Stimulated activated CD4-positive, alpha-beta T cell treated with anti-CD3 and anti-CD28 coated beads, Interleukin-2, amount 100 ng/mL, for 24 hours (primary cell): ENCODE results near the gene CSN3.
"Not testable (repeated sequence)": the region's sequence is repeated elsewhere in the genome, so short reads cannot be mapped to it uniquely, and the experiment has no call there.

Source experiments
- DNase-seq, 2 donors: peaks; one replicate each; pipeline ENCODE4 v3.0.0-alpha.2; 2020

CSN3 gene

GRCh38 chr4:70242297-70242696, at the start of gene CSN3:
Gene CSN3 (plus strand): TSS chr4:70242597. CDS start chr4:70244820, 2,223 bp downstream.
- DNase-seq: not testable (repeated sequence)

- DNase-seq: no peak
These were observed 49.5 kb upstream of the CSN3 start for GRCh38 chr4:70192895-70193294.

- no peak for DNase-seq
These were observed 47.0 kb upstream of the CSN3 start, which contains the start of gene ODAM for GRCh38 chr4:70195425-70195824. Gene ODAM (plus strand): TSS chr4:70195725. CDS start chr4:70196544, 819 bp downstream.

GRCh38 chr4:70196857-70197256, 45.5 kb upstream of the CSN3 start:
- DNase-seq: no peak

- no peak for DNase-seq
These were observed 44.6 kb upstream of the CSN3 start for GRCh38 chr4:70197842-70198241.

GRCh38 chr4:70203601-70204000, 38.8 kb upstream of the CSN3 start:
- DNase-seq: no peak

GRCh38 chr4:70212752-70213151, 29.6 kb upstream of the CSN3 start:
- not testable (repeated sequence) for DNase-seq

GRCh38 chr4:70216109-70216508, 26.3 kb upstream of the CSN3 start:
- not testable (repeated sequence) for DNase-seq

GRCh38 chr4:70216550-70216949, 25.8 kb upstream of the CSN3 start:
- not testable (repeated sequence) for DNase-seq

- not testable (repeated sequence) for DNase-seq
These were observed 21.0 kb upstream of the CSN3 start for GRCh38 chr4:70221389-70221788.

- not testable (repeated sequence) for DNase-seq
These were observed 20.6 kb upstream of the CSN3 start for GRCh38 chr4:70221818-70222217.

GRCh38 chr4:70225824-70226223, 16.6 kb upstream of the CSN3 start, which contains the start of gene FDCSP:
Gene FDCSP (plus strand): TSS chr4:70226124. CDS start chr4:70231195, 5,071 bp downstream.
- DNase-seq: no peak

GRCh38 chr4:70236125-70236524, 6.3 kb upstream of the CSN3 start:
- no peak for DNase-seq

GRCh38 chr4:70239131-70239883, 3.1 kb upstream of the CSN3 start:
- no peak for DNase-seq

- DNase-seq: no peak
These were observed 2.4 kb upstream of the CSN3 start for GRCh38 chr4:70239884-70240591.

- no peak for DNase-seq
These were observed 694 bp downstream of the CSN3 start for GRCh38 chr4:70243091-70243490.

GRCh38 chr4:70251250-70251944, 9.0 kb downstream of the CSN3 start:
- no peak for DNase-seq

GRCh38 chr4:70251945-70252277, 9.5 kb downstream of the CSN3 start:
- DNase-seq: no peak

- DNase-seq: no peak
These were observed 27.3 kb downstream of the CSN3 start for GRCh38 chr4:70269674-70270073.

- DNase-seq: no peak
These were observed 34.7 kb downstream of the CSN3 start for GRCh38 chr4:70277121-70277520.

- no peak for DNase-seq
These were observed 38.2 kb downstream of the CSN3 start for GRCh38 chr4:70280567-70280966.

- no peak for DNase-seq
These were observed 46.3 kb downstream of the CSN3 start for GRCh38 chr4:70288651-70289050.

- no peak for DNase-seq
These were observed 48.9 kb downstream of the CSN3 start for GRCh38 chr4:70291341-70291740.

GRCh38 chr4:70297576-70297975, 55.2 kb downstream of the CSN3 start:
- DNase-seq: no peak
